ENCODE results near the gene PSMB4.
"Not testable (repeated sequence)": the region's sequence is repeated elsewhere in the genome, so short reads cannot be mapped to it uniquely, and the experiment has no call there.

PSMB4 gene
- long read RNA-seq, transcript PSMB4-201 (7 exons, 964 nt) = major isoform, 50 of 75 reads
- long read RNA-seq, partial matches to known transcripts = 2 of 75 reads
- long read RNA-seq, other reads (novel, unspliced or antisense) = 20 of 75 reads

- peak; percentile 91 to 94 for DNase-seq (ENCODE audit: low read depth in 1 of 2, low spot score in 1 of 2)
- Histone ChIP-seq H3K27ac (replicated peaks) (peak within 1 kb of the TSS; percentile 79), H3K27me3 (ENCODE audit: insufficient read depth, poor library complexity, severe bottlenecking) (no peaks in the 10 kb centered on the region), H3K4me3 (replicated peaks; ENCODE audit: insufficient read depth, low read length) (peak within 1 kb of the TSS; percentile 88)
- peak; percentile 95 for TF ChIP-seq GABPA (IDR thresholded peaks at IDR 0.05; ENCODE audit: low read depth)
- TF ChIP-seq, protein P1, sequence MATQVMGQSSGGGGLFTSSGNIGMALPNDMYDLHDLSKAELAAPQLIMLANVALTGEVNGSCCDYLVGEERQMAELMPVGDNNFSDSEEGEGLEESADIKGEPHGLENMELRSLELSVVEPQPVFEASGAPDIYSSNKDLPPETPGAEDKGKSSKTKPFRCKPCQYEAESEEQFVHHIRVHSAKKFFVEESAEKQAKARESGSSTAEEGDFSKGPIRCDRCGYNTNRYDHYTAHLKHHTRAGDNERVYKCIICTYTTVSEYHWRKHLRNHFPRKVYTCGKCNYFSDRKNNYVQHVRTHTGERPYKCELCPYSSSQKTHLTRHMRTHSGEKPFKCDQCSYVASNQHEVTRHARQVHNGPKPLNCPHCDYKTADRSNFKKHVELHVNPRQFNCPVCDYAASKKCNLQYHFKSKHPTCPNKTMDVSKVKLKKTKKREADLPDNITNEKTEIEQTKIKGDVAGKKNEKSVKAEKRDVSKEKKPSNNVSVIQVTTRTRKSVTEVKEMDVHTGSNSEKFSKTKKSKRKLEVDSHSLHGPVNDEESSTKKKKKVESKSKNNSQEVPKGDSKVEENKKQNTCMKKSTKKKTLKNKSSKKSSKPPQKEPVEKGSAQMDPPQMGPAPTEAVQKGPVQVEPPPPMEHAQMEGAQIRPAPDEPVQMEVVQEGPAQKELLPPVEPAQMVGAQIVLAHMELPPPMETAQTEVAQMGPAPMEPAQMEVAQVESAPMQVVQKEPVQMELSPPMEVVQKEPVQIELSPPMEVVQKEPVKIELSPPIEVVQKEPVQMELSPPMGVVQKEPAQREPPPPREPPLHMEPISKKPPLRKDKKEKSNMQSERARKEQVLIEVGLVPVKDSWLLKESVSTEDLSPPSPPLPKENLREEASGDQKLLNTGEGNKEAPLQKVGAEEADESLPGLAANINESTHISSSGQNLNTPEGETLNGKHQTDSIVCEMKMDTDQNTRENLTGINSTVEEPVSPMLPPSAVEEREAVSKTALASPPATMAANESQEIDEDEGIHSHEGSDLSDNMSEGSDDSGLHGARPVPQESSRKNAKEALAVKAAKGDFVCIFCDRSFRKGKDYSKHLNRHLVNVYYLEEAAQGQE (IDR thresholded peaks at IDR 0.05; ENCODE audit: insufficient replicate concordance, low read depth) = peak; percentile 45
- TF ChIP-seq CTCF (IDR thresholded peaks at IDR 0.05; ENCODE audit: insufficient read depth, low read length) = peak; percentile 46
- peak; percentile 100 for TF ChIP-seq POLR2AphosphoS5 (IDR thresholded peaks at IDR 0.05; ENCODE audit: low read depth)
- peak; percentile 57; the same call in 1 of the 2 replicates for TF ChIP-seq SPI1 (IDR thresholded peaks at IDR 0.05; ENCODE audit: borderline replicate concordance, low read depth)
Observed at GRCh38 chr1:151399324-151400171, at the start of gene PSMB4. TSS of gene PSMB4 (plus strand) at chr1:151399573. CDS start at chr1:151399588, 15 bp downstream.

DNA sequence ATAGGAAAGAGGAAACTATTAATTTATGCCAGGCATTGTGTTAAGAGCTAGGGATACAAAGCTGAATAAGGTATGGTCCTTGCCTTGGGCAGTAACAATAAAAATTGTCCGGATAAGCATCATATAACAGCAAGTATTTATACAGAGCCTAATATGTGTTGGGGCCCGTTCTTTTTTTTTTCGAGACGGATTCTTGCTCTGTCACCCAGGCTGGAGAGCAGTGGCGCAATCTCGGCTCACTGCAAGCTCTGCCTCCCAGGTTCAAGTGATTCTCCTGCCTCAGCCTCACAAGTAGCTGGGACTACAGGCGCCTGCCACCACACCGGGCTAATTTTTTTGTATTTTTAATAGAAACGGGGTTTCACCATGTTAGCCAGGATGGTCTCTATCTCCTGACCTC, 49.0 kb upstream of the PSMB4 start:
- DNase-seq (ENCODE audit: low read depth in 1 of 2, low spot score in 1 of 2); H3K27me3 ChIP-seq (ENCODE audit: insufficient read depth, poor library complexity, severe bottlenecking); H3K4me3 ChIP-seq (replicated peaks; ENCODE audit: insufficient read depth, low read length); H3K27ac ChIP-seq (replicated peaks): not testable (repeated sequence)

DNA sequence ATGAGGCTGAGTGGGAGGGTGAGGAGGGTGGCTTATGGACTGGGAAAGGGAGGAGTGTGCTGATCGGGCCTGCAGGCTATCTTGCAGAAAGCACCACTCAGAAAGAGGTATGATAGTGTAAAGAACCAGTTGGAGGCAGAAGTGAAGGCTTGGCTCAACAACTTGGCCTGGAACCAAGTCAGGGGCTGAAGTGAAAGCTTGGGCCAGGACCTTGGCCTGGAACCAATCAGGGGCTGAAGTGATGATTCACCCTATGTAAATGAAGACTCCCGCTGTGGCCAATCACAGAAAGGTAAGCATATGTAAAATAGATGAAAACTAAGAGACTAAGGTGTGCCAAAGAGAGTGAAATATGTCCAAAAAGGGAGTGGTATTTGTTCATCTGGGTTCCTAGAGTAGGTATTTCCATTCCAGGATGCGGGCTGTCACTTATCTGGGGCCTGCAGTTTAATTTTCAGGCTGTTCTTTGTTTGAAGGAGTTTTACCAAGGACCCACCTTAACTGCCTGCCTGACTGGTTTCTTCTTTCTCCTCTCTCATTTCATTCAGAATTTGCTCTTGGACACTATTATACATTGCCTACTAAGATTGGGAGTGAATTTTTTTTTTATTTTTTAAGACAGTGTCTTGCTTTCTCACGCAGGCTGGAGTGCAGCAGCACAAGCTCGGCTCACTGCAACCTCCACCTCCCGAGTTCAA, 47.2 kb upstream of the PSMB4 start:
- no peak overlapping the region for H3K4me3 ChIP-seq (replicated peaks; ENCODE audit: insufficient read depth, low read length)

More for the DNA sequence above, 47.2 kb upstream of the PSMB4 start:
- TF ChIP-seq CTCF (IDR thresholded peaks at IDR 0.05; ENCODE audit: insufficient read depth, low read length) (no peak), GABPA (IDR thresholded peaks at IDR 0.05; ENCODE audit: low read depth) (no peak), SPI1 (IDR thresholded peaks at IDR 0.05; ENCODE audit: borderline replicate concordance, low read depth) (no peak), POLR2AphosphoS5 (IDR thresholded peaks at IDR 0.05; ENCODE audit: low read depth) (no peak)
- TF ChIP-seq, protein P1 (IDR thresholded peaks at IDR 0.05; ENCODE audit: insufficient replicate concordance, low read depth) = no peak
- Histone ChIP-seq H3K27ac (replicated peaks) (no peak overlapping the region), H3K27me3 (ENCODE audit: insufficient read depth, poor library complexity, severe bottlenecking) (no peaks in the 10 kb centered on the region)
- DNase-seq (ENCODE audit: low read depth in 1 of 2, low spot score in 1 of 2) = no peak
